Measurements from ENCODE around the gene DNM1. TPM values are rescaled to one million over a fixed set of nuclear protein-coding genes. Genes with fewer than 3 reads are reported as not detected.
"Not testable (repeated sequence)": the region's sequence is repeated elsewhere in the genome, so short reads cannot be mapped to it uniquely, and the experiment has no call there.

DNM1 gene
- total RNA-seq, 2 experiments from 2014 or later = 0.36 to 0.59 TPM

DNA sequence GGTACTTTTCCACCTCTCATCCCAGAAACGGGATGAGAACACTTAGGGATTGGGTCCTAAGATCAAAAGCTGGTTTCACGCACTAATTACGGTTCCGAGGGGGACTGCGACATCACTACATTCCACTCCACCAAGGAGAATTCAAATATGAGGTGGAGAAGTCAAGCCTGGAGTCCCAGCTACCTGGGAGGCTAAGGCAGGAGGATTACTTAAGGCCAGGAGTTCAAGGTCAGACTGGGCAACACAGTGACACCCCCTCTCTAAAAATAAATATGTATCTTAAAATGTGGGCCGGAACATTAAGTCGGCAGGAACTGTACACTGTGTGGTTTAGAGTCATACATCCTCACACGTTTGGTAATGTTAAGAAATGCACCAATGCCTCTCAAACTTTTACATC lies 71.1 kb downstream of the DNM1 start:
- ChIA-PET POLR2A (no interaction called here), CTCF (interaction anchor here (1.0 to 1.8 kb wide), 3 partner anchors 20 to 88 kb away, joined by 3 to 5 read pairs (median 3); no protein-coding TSS in a partner anchor)
- H3K9me3 Mint-ChIP-seq = no peaks in the 10 kb centered on the region
- intact Hi-C loops (cut with micrococcal nuclease) = no loop called here
- TF ChIP-seq, protein P1, sequence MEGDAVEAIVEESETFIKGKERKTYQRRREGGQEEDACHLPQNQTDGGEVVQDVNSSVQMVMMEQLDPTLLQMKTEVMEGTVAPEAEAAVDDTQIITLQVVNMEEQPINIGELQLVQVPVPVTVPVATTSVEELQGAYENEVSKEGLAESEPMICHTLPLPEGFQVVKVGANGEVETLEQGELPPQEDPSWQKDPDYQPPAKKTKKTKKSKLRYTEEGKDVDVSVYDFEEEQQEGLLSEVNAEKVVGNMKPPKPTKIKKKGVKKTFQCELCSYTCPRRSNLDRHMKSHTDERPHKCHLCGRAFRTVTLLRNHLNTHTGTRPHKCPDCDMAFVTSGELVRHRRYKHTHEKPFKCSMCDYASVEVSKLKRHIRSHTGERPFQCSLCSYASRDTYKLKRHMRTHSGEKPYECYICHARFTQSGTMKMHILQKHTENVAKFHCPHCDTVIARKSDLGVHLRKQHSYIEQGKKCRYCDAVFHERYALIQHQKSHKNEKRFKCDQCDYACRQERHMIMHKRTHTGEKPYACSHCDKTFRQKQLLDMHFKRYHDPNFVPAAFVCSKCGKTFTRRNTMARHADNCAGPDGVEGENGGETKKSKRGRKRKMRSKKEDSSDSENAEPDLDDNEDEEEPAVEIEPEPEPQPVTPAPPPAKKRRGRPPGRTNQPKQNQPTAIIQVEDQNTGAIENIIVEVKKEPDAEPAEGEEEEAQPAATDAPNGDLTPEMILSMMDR (IDR thresholded peaks at IDR 0.05) = no peak
- DNase-seq (no peak), ATAC-seq (no peak)
- peak overlapping the region; percentile 92 for H3K4me3 Mint-ChIP-seq
- H3K4me1 Mint-ChIP-seq (ENCODE audit: low read depth) = peaks cover 30% of the 10 kb centered on the region
- H3K36me3 Mint-ChIP-seq (ENCODE audit: low read depth) = no peaks in the 10 kb centered on the region
- no peaks in the 10 kb centered on the region for H3K27me3 Mint-ChIP-seq
- H3K27ac Mint-ChIP-seq = no peak overlapping the region

DNA sequence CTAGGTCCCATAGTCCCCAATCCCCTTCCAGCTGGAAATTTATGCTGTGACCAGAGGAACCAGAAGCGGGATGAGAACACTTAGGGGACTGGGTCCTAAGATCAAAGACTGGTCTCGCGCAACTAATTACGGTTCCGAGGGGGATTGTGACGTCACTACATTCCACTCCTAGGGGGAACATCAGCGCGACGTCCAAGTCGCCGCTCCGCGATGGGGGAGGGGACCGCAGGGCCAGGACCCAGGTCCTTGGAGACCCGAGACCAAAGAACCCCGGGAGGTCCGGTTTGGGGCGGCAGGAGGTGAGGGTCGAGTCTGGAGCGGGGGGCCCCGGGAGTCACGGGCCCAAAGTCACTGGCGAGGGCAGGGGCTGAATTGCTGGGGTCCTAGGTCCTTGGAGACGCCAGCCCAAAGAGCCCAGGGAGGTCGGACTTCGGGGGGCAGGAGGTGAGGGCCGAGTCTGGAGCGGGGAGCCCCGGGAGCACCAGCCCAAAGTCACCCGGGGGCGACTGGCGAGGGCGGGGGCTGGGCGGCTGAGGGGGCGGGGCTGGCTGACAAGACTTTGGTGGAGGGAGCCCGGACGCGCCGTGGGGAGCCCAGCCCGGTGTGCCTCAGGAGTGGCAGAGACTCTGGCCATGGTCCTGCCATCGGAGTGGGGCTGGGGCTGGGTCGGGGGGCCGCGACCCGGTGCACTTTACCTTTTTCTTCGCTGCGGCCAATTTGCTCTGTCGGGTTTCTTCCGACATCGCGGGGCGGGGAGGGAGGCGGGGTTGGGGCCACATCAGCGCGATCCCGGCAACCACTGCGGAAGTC lies 72.2 kb downstream of the DNM1 start, which contains the start of gene GOLGA2:
Gene GOLGA2 (minus strand): TSS at position 810 of the 810 bp plus-strand sequence. CDS start 31 bp downstream, at position 779.
- Mint-ChIP-seq H3K4me3 (peak within 1 kb of the TSS; percentile 92), H3K9me3 (no peaks in the 10 kb centered on the region), H3K27me3 (no peaks in the 10 kb centered on the region), H3K27ac (peak within 1 kb of the TSS; percentile 94), H3K36me3 (ENCODE audit: low read depth) (no peaks in the 10 kb centered on the region), H3K4me1 (ENCODE audit: low read depth) (peaks cover 35% of the 10 kb centered on the region)
- intact Hi-C loops (cut with micrococcal nuclease) = no loop called here
- POLR2A ChIA-PET = interaction anchor here (0.8 kb wide), 1 partner anchor 85 kb away, joined by 3 read pairs; no protein-coding TSS in a partner anchor
- CTCF ChIA-PET = interaction anchor here (0.9 to 1.8 kb wide), 7 partner anchors 20 to 87 kb away, joined by 3 to 8 read pairs (median 4); no protein-coding TSS in a partner anchor
- TF ChIP-seq, protein P1 (IDR thresholded peaks at IDR 0.05) = no peak
- ATAC-seq (peak; percentile 54), DNase-seq (no peak)

DNA sequence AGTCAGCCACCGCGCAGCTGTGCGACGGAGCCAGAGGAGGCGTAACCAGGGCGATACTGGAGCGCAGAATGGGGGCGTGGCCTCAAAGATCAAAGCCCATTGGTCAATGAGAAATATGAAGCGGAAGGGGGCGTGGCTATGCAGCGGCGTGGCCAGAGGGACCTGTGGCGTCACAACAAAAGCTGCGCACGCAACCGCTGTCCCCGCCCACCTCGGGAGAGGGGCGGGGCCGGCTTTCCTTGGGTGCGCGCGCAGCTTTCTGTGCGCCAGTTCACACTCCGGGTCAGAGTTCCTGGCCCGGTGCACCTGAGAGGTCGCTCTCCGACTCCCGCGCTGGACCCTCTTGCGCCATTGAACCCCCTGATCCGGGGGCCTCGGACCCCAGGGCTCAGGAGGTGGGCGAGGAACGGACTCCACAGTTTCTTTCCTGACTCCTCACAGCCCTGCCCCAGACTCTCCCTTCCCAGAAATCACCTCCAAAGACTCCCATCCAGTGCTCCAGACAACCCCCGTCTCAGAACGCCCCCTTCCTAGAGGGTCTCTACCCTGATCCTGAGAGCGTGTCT lies 72.9 kb downstream of the DNM1 start, which contains the start of gene SWI5:
Gene SWI5 (plus strand): TSS at position 269 of the 566 bp plus-strand sequence.
- peaks cover 35% of the 10 kb centered on the region for H3K4me1 Mint-ChIP-seq (ENCODE audit: low read depth)
- no peaks in the 10 kb centered on the region for H3K36me3 Mint-ChIP-seq (ENCODE audit: low read depth)
- intact Hi-C loops (cut with micrococcal nuclease) = no loop called here
- CTCF ChIA-PET = interaction anchor here (0.9 to 1.5 kb wide), 5 partner anchors 20 to 86 kb away, joined by 3 to 8 read pairs (median 4); no protein-coding TSS in a partner anchor
- H3K4me3 Mint-ChIP-seq = peak within 1 kb of the TSS; percentile 92
- ATAC-seq = peak; percentile 97
- H3K27ac Mint-ChIP-seq = peak within 1 kb of the TSS; percentile 94
- POLR2A ChIA-PET = interaction anchor here (0.8 kb wide), 1 partner anchor 86 kb away, joined by 3 read pairs; no protein-coding TSS in a partner anchor
- no peaks in the 10 kb centered on the region for H3K27me3 Mint-ChIP-seq
- no peaks in the 10 kb centered on the region for H3K9me3 Mint-ChIP-seq
- TF ChIP-seq, protein P1 (IDR thresholded peaks at IDR 0.05) = no peak
- DNase-seq = peak; percentile 100

DNA sequence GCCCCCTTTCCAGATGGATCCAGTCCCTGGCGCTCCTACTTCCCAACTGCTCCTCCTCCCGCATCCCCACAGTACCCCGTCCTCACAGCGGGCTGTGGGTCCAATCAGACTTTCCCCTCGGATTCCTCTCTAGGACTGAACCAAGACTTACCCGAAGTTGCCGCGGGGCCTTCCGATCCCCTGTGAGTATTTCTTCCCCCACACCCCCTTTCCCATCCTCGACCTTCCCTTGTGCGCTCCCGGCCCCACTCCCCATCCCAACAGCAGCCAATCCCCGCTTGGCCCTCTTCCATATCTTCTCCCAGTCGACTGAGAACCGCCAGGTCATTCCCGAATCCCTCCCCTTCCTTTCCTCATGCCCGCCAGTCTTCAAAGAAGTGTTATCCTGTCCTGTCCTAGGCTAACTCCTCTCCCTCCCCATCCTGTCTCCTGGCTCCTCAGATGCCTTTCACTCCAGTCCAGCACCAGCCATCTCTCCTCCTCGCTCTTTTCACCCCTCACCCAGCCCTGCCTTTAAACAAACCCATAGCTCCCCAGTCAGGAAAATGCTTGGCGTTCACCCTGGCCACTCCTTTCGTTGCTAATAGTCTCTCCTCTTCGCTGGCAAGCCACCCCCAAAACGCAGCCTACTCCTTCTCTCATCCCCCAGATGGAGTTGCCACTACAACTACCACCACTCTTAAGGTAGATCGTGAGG lies 73.5 kb downstream of the DNM1 start:
- Mint-ChIP-seq H3K4me1 (ENCODE audit: low read depth) (peaks cover 35% of the 10 kb centered on the region), H3K9me3 (no peaks in the 10 kb centered on the region), H3K27me3 (no peaks in the 10 kb centered on the region), H3K4me3 (peak overlapping the region; percentile 92), H3K27ac (peak overlapping the region; percentile 94), H3K36me3 (ENCODE audit: low read depth) (no peaks in the 10 kb centered on the region)
- DNase-seq (no peak), ATAC-seq (no peak)
- TF ChIP-seq, protein P1 (IDR thresholded peaks at IDR 0.05) = no peak
- intact Hi-C loops (cut with micrococcal nuclease) = no loop called here
- ChIA-PET CTCF (interaction anchor here (0.9 to 1.5 kb wide), 4 partner anchors 19 to 86 kb away, joined by 3 to 8 read pairs (median 4); no protein-coding TSS in a partner anchor), POLR2A (no interaction called here)

DNA sequence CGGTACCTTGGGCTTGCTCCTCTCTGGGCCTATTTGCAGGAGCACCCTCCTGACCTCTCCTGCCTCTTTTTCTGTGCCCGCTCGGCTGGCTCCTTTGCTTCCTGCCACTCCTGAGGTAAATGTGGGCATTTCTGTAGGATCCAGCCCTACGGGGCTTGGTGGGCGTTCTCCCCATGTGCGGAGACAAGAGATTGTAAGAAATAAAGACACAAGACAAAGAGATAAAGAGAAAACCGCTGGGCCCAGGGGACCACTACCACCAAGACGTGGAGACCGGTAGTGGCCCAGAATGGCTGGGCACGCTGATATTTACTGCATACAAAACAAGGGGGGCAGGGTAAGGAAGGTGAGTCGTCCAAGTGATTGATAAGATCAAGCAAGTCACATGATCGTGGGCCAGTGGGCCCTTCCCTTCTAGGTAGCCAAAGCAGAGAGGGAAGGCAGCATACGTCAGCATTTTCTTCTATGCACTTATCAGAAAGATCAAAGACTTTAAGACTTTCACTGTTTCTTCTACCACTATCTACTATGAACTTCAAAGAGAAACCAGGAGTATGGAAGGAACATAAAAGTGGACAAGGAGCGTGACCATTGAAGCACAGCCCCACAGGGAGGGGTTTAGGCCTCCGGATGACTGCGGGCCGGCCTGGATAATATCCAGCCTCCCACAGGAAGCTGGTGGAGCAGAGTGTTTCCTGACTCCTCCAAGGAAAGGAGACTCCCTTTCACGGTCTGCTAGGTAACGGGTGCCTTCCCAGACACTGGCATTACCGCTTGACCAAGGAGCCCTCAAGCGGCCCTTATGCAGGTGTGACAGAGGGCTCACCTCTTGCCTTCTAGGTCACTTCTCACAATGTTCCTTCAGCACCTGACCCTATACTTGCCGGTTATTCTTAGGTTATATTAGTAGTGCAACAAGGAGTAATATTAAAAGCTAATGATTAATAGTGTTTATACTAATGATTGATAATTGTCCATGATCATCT lies 76.2 kb downstream of the DNM1 start:
- DNase-seq; H3K36me3 Mint-ChIP-seq (ENCODE audit: low read depth); H3K4me3 Mint-ChIP-seq; H3K27me3 Mint-ChIP-seq; H3K27ac Mint-ChIP-seq; intact Hi-C loops (cut with micrococcal nuclease); ATAC-seq; H3K9me3 Mint-ChIP-seq: not testable (repeated sequence)
- peaks cover 25% of the 10 kb centered on the region for H3K4me1 Mint-ChIP-seq (ENCODE audit: low read depth)
- CTCF ChIA-PET = interaction anchor here (0.8 to 1.4 kb wide), 2 partner anchors 16 to 24 kb away, joined by 3 read pairs; no protein-coding TSS in a partner anchor
- POLR2A ChIA-PET = interaction anchor here (1.1 kb wide), 1 partner anchor 88 kb away, joined by 3 read pairs; the partner anchor contains the start of gene CIZ1

Data from activated CD8-positive, alpha-beta T cell treated with anti-CD3 and anti-CD28 coated beads for 36 hours (primary cell).